ENCODE data around the gene SLC50A1. TPM values are rescaled to one million over a fixed set of nuclear protein-coding genes. Genes with fewer than 3 reads are reported as not detected.

SLC50A1 gene
- total RNA-seq, 2 donors from 2014 or later: 25.1 to 29.8 TPM

GRCh38 chr1:155188268-155188667 is 52.6 kb downstream of the SLC50A1 start:
- Histone ChIP-seq H3K27ac (ENCODE audit: low read depth, low read length) (no peak overlapping the region), H3K36me3 (ENCODE audit: control insufficient read depth, insufficient read depth, low read length) (no peaks in the 10 kb centered on the region), H3K9me3 (ENCODE audit: control insufficient read depth, low read length) (no peaks in the 10 kb centered on the region), H3K4me3 (ENCODE audit: low read length) (no peak overlapping the region), H3K9ac (ENCODE audit: extremely low read depth, low read length, poor library complexity, severe bottlenecking) (no peak overlapping the region), H3K27me3 (ENCODE audit: control insufficient read depth, insufficient read depth, low read length, poor library complexity, severe bottlenecking) (no peaks in the 10 kb centered on the region), H3K4me1 (ENCODE audit: control insufficient read depth, insufficient read depth, low read length) (peaks cover 18% of the 10 kb centered on the region)
- WGBS, 2 experiments (ENCODE audit: insufficient coverage in 1 of 2, insufficient read length in 1 of 2): 90 to 91% methylated on average over 4 to 14 of the region's 14 CpGs
- H3K27me3 Mint-ChIP-seq (ENCODE audit: insufficient read depth): peaks cover 15% of the 10 kb centered on the region
- H3K9me3 Mint-ChIP-seq: no peaks in the 10 kb centered on the region
- no peak overlapping the region for H3K4me3 Mint-ChIP-seq
- DNase-seq: no peak
- H3K27ac Mint-ChIP-seq: peak overlapping the region; percentile 2
- TF ChIP-seq CTCF (conservative IDR thresholded peaks at IDR 0.05): no peak
- no peaks in the 10 kb centered on the region for H3K36me3 Mint-ChIP-seq (ENCODE audit: low read depth)
- H3K4me1 Mint-ChIP-seq: peaks cover 27% of the 10 kb centered on the region

Other genes with a start within 250 kb of the SLC50A1 start
- 10 to 100 TPM; 16.0 to 16.4 TPM for gene PMVK, start 199.1 kb upstream of the SLC50A1 start, total RNA-seq
- gene PBXIP1, start 179.8 kb upstream of the SLC50A1 start, total RNA-seq: 10 to 100 TPM; 42.5 to 61.3 TPM
- gene PYGO2, start 174.1 kb upstream of the SLC50A1 start, total RNA-seq: 10 to 100 TPM; 33.4 to 40.4 TPM
- gene SHC1, start 165.1 kb upstream of the SLC50A1 start, total RNA-seq: 100 to 1,000 TPM; 157 to 231 TPM
- gene CKS1B, start 161.2 kb upstream of the SLC50A1 start, total RNA-seq: 100 to 1,000 TPM; 145 to 229 TPM
- 10 to 100 TPM; 61.9 to 65.0 TPM for gene FLAD1, start 152.5 kb upstream of the SLC50A1 start, total RNA-seq
- 1 to 10 TPM in 1 of 2 donors, not detected in 1; 2.0 TPM for gene LENEP, start 142.3 kb upstream of the SLC50A1 start, total RNA-seq
- gene ZBTB7B, start 133.1 kb upstream of the SLC50A1 start, total RNA-seq: 10 to 100 TPM; 21.2 to 23.3 TPM
- 1 to 10 TPM in 1 of 2 donors, under 1 TPM in 1; 0.44 to 2.0 TPM for gene DCST2, start 102.1 kb upstream of the SLC50A1 start, total RNA-seq
- not detected for gene DCST1, start 102.0 kb upstream of the SLC50A1 start, total RNA-seq
- 10 to 100 TPM; 13.4 to 16.5 TPM for gene ADAM15, start 84.5 kb upstream of the SLC50A1 start, total RNA-seq
- 10 to 100 TPM; 15.9 to 17.9 TPM for gene EFNA4, start 72.1 kb upstream of the SLC50A1 start, total RNA-seq
- 1 to 10 TPM; 3.1 to 6.0 TPM for gene EFNA3, start 57.0 kb upstream of the SLC50A1 start, total RNA-seq
- 1 to 10 TPM; 3.6 to 5.0 TPM for gene EFNA1, start 8.0 kb upstream of the SLC50A1 start, total RNA-seq
- gene DPM3, start 4.7 kb downstream of the SLC50A1 start, total RNA-seq: 10 to 100 TPM; 48.8 to 73.4 TPM
- gene KRTCAP2, start 37.5 kb downstream of the SLC50A1 start, total RNA-seq: 100 to 1,000 TPM; 143 to 152 TPM
- 1 to 10 TPM; 5.1 to 7.1 TPM for gene TRIM46, start 38.0 kb downstream of the SLC50A1 start, total RNA-seq
- 10 to 100 TPM; 17.6 to 27.9 TPM for gene THBS3, start 72.0 kb downstream of the SLC50A1 start, total RNA-seq
- 10 to 100 TPM; 47.3 to 63.2 TPM for gene MTX1, start 72.8 kb downstream of the SLC50A1 start, total RNA-seq
- gene ENTREP3, start 119.6 kb downstream of the SLC50A1 start, total RNA-seq: 10 to 100 TPM; 49.5 to 65.9 TPM
- gene SCAMP3, start 126.5 kb downstream of the SLC50A1 start, total RNA-seq: 10 to 100 TPM; 56.1 TPM
- 10 to 100 TPM; 69.8 to 82.3 TPM for gene CLK2, start 137.7 kb downstream of the SLC50A1 start, total RNA-seq
- 1 to 10 TPM; 8.7 to 9.2 TPM for gene HCN3, start 141.6 kb downstream of the SLC50A1 start, total RNA-seq
- under 1 TPM in 1 of 2 donors, not detected in 1; 0.40 TPM for gene PKLR, start 165.6 kb downstream of the SLC50A1 start, total RNA-seq
- 100 to 1,000 TPM; 247 to 250 TPM for gene FDPS, start 173.0 kb downstream of the SLC50A1 start, total RNA-seq
- gene RUSC1, start 185.0 kb downstream of the SLC50A1 start, total RNA-seq: 10 to 100 TPM; 74.5 to 83.8 TPM